ENCODE data around the gene ADAMTS18.
"Not testable (repeated sequence)": the region's sequence is repeated elsewhere in the genome, so short reads cannot be mapped to it uniquely, and the experiment has no call there.

Gene ADAMTS18

GRCh38 chr16:77468831-77469230 is 34.0 kb upstream of the ADAMTS18 start:
- CTCF ChIA-PET = no interaction called here

GRCh38 chr16:77467821-77468335 is 33.0 kb upstream of the ADAMTS18 start:
- H3K27ac ChIP-seq = no peak overlapping the region
- no peak for DNase-seq (ENCODE audit: low spot score)
- ChIA-PET POLR2A (ENCODE audit: low non-redundant PET) (no interaction called here), CTCF (no interaction called here)
- no peak for TF ChIP-seq CTCF (conservative IDR thresholded peaks at IDR 0.05; ENCODE audit: low read depth)

More at GRCh38 chr16:77468831-77469230, 34.0 kb upstream of the ADAMTS18 start:
- POLR2A ChIA-PET (ENCODE audit: low non-redundant PET) = no interaction called here
- DNase-seq (ENCODE audit: low spot score) = no peak
- no peak overlapping the region for H3K27ac ChIP-seq
- TF ChIP-seq CTCF (conservative IDR thresholded peaks at IDR 0.05; ENCODE audit: low read depth) = no peak

- CTCF ChIA-PET; POLR2A ChIA-PET (ENCODE audit: low non-redundant PET); H3K27ac ChIP-seq; DNase-seq (ENCODE audit: low spot score): not testable (repeated sequence)
Measured at GRCh38 chr16:77463659-77464058, 28.8 kb upstream of the ADAMTS18 start.

- POLR2A ChIA-PET (ENCODE audit: low non-redundant PET) = no interaction called here
- H3K27ac ChIP-seq = no peak overlapping the region
- DNase-seq (ENCODE audit: low spot score) = no peak
- no peak for TF ChIP-seq CTCF (conservative IDR thresholded peaks at IDR 0.05; ENCODE audit: low read depth)
- CTCF ChIA-PET = no interaction called here
Measured at GRCh38 chr16:77462894-77463293, 28.1 kb upstream of the ADAMTS18 start.

GRCh38 chr16:77459534-77460254 is 24.9 kb upstream of the ADAMTS18 start:
- CTCF ChIA-PET = no interaction called here
- no peak for TF ChIP-seq CTCF (conservative IDR thresholded peaks at IDR 0.05; ENCODE audit: low read depth)
- no peak overlapping the region for H3K27ac ChIP-seq
- DNase-seq (ENCODE audit: low spot score) = no peak
- POLR2A ChIA-PET (ENCODE audit: low non-redundant PET) = interaction anchor here (0.6 kb wide), 1 partner anchor 1063 kb away, joined by 3 read pairs; no protein-coding TSS in a partner anchor

GRCh38 chr16:77457046-77457445 is 22.2 kb upstream of the ADAMTS18 start:
- no peak for TF ChIP-seq CTCF (conservative IDR thresholded peaks at IDR 0.05; ENCODE audit: low read depth)

GRCh38 chr16:77452243-77452642 is 17.4 kb upstream of the ADAMTS18 start:
- CTCF ChIA-PET = no interaction called here
- POLR2A ChIA-PET (ENCODE audit: low non-redundant PET) = no interaction called here
- no peak overlapping the region for H3K27ac ChIP-seq
- DNase-seq (ENCODE audit: low spot score) = no peak
- TF ChIP-seq CTCF (conservative IDR thresholded peaks at IDR 0.05; ENCODE audit: low read depth) = no peak

More at GRCh38 chr16:77457046-77457445, 22.2 kb upstream of the ADAMTS18 start:
- H3K27ac ChIP-seq = no peak overlapping the region
- POLR2A ChIA-PET (ENCODE audit: low non-redundant PET) = no interaction called here
- no peak for DNase-seq (ENCODE audit: low spot score)
- CTCF ChIA-PET = interaction anchor here (0.5 kb wide), 1 partner anchor 224 kb away, joined by 3 read pairs; no protein-coding TSS in a partner anchor

Data from RWPE1 (cell line).